ENCODE results near the gene LLGL2.

LLGL2 gene

GRCh38 chr17:75594499-75595283 lies 69.2 kb downstream of the LLGL2 start:
- no peak for DNase-seq

GRCh38 chr17:75595284-75595919 lies 69.9 kb downstream of the LLGL2 start:
- no peak for DNase-seq

- no peak for DNase-seq
Observed at GRCh38 chr17:75595920-75596313, 70.4 kb downstream of the LLGL2 start.

GRCh38 chr17:75596320-75597087 lies 71.0 kb downstream of the LLGL2 start:
- DNase-seq, result no peak

GRCh38 chr17:75601057-75601987 lies 75.8 kb downstream of the LLGL2 start:
- peak in 1 of 2 experiments; percentile 53 for DNase-seq

- no peak for DNase-seq
Observed at GRCh38 chr17:75602644-75603043, 77.1 kb downstream of the LLGL2 start.

GRCh38 chr17:75603123-75603522 lies 77.6 kb downstream of the LLGL2 start:
- no peak for DNase-seq

DNA sequence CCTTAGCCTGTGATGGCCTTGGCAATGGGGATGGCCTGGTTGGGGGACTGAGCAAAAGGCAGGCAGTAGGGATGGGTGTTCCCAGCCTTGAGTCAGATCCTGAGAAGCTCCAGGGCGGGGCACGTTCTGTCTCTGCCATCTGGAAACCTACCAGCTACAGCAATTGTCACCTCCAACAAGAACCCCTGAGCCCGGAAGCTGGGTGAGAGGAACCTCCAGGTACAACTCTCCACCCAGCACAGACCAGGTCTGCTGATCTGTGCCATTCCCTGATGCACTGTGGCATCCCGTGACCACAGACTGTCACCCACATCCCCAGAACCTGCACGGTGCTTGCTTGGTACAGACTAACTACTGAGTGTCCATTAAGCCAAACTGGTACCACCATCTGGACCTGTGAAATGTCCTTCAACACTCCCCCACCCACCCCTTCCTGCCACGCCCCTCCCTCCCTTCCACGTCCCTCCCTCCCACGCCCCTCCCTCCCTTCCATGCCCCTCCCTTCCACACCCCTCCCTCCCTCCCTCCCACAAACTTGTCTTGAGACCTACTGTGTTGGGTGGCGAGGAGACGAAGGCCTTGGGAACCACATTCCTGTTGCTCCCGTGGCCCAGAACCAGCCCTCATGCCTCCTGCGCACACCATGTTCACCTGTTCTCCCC lies 78.7 kb downstream of the LLGL2 start:
- DNase-seq, result no peak

- DNase-seq, result no peak
Observed at GRCh38 chr17:75605790-75606189, 80.3 kb downstream of the LLGL2 start.

DNA sequence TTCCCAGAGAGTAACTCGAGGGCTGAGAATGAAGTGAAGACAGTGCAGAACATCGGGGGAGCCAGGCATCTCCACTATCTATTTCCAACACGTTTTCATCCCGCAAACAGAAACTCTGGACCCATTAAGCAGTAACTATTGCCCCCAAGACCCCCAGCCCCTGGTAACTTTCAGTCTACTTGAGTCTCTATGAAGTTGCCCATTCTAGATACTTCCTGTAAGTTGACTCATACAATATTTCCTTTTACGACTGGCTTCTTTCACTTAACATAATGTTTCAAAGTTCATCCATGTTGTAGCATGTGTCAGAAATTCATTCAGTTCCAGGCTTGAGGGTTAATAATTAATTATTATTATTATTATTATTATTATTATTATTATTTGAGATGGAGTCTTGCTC lies 81.6 kb downstream of the LLGL2 start:
- no peak for DNase-seq

DNA sequence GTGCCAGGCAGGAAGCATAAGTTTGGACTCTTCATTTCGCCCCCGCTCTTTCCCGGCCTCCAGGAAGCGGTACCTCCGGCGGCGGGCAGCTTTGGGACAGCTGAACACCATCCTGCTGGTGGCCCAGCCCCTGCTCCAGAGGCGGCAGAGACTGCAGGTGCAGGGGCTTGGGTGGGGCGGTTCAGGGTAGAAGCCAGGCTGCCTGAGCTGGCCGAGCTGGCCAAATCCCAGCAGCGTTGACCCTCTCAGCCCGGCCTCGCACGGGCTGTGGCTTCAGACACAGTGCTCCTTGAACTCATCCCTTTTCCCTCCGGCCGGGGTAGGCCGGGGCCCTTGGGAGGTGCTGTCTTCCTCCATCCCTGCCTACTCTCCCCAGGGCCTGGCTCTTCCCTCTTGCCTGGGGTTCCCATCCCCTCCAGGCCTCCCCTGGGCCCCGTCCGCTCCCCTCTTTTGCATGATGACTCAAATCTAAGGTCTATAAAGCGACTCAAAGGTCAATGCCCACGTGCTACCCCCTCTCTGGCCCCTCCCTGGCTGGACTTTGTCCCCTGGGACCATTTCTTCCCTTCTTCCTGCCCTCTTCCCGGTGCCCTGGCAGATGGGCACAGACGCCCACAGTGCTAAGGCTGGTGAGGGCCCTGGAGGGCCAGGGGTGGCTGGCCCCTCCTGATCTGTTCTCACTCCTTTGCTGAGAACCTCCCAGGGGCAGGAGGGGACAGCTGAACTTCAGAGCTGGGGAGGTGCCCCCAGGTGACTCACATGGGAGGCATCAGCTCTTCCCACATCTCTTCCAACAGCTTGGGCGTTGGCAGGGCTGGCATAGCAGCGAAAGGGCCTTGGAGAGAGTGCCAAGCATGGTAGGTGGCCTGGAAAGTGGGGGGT lies 84.8 kb downstream of the LLGL2 start:
- DNase-seq, result no peak

- DNase-seq, result no peak
Observed at GRCh38 chr17:75611851-75612429, 86.4 kb downstream of the LLGL2 start.

DNA sequence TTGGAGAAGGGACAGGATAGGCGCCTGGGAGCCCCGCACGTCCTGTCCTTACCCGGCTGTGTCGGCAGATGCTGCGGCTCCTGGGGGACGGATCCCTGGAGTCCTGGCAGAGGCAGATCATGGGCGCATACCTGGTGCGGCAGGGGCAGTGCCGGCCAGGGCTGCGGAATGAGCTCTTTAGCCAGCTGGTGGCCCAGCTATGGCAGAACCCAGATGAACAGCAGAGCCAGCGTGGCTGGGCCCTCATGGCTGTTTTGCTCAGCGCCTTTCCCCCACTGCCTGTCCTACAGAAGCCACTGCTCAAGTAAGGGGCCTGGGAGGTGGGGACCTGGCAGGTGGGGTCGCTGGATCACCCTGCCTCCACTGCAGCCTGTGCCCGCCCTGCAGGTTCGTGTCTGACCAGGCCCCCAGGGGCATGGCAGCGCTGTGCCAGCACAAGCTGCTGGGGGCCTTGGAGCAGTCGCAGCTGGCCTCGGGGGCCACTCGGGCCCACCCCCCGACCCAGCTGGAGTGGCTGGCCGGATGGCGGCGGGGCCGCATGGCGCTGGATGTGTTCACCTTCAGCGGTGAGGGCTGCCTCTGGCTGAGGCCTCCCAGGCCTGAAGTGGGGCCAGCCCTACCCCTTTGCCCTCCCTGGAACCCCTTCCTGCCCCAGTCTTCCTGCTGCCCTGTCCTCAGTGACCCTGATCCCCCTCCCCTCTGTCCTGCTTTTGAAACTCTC lies 87.6 kb downstream of the LLGL2 start:
- no peak for DNase-seq

DNA sequence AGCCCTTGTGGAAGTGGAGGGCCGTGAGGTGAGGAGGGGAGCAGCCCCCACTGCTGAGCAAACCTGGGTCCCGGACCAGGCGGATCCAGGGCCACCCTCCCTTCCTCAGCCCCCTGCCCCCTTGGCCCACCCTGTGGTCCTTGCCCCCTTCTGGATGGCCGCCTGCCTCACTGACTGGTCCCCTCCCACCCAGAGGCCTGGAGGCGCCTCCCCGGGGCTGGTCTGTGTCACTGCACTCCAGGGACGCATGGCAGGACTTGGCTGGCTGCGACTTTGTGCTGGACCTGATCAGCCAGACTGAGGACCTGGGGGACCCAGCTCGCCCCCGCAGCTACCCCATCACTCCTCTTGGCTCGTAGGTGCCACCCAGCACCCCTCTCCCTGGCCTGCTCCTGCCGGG lies 88.5 kb downstream of the LLGL2 start:
- no peak for DNase-seq

DNA sequence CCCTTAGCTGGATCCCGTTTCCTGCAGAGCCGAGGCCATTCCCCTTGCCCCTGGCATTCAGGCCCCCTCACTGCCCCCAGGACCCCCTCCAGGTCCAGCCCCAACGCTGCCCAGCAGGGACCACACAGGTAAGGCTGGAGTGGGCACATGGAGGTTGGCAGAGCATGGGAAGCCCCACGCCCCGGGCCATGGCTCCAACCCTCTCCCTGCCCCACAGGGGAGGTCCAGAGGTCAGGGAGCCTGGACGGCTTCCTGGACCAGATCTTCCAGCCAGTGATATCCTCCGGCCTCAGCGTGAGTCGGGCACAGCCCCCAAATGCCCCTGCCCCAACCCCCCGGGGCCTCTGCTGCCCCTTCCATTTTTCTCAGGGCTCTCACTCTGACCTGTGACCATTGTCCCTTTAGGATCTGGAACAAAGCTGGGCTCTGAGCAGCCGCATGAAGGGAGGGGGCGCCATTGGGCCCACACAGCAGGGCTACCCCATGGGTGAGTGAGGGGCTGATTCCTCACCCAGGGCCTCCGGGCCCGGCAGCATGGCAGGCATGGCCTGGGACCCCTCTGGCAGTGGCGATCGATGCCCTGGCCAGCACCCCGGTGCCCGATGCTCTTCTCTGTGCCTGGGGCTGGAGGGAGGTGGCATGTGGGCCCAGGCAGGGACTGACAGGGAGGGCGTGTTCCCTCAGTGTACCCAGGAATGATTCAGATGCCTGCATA lies 89.2 kb downstream of the LLGL2 start:
- no peak for DNase-seq

- DNase-seq, result no peak
Observed at GRCh38 chr17:75615301-75615700, 89.8 kb downstream of the LLGL2 start.

DNA sequence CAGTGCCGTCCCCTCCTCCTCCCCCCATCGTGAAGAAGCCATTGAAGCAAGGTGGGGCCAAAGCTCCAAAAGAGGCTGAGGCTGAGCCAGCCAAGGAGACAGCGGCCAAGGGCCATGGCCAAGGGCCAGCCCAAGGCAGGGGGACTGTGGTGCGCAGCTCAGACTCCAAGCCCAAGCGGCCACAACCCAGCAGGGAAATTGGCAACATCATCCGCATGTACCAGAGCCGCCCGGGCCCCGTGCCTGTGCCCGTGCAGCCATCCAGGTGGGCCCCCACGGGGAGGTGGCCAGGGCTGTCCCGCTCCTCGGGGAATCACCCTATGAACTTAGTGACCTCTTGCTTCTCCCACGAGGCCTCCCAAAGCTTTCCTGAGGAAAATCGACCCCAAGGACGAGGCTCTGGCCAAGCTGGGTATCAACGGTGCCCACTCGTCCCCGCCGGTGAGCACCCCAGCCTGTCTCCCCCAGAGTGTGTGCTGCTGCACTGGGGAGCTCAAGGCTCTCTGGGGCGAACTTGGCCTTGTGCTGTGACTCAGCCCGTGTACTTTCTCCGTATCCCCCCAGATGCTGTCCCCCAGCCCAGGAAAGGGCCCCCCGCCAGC lies 91.1 kb downstream of the LLGL2 start:
- peak in 1 of 2 experiments; percentile 26 for DNase-seq

DNA sequence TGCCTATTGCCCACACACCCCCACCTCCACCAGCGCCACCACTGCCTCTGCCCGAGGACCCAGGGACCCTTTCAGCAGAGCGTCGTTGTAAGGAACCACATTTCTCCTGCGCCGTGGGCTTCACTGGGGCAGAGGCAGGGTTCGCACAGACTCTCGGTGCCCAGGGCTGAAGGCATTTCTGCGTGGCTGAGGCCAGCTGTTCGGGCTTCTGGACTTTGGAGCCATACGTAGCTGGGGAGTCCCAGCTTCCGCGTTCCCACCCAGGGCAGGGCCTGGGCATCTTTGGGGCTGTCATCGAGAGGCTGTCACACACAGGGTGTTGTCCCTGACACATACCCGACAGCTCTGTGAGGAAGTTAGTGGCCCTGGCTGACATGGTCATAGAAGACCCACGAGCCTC lies 91.7 kb downstream of the LLGL2 start:
- no peak for DNase-seq

GRCh38 chr17:75617675-75618074 lies 92.2 kb downstream of the LLGL2 start:
- DNase-seq, result no peak
